K562 (cell line): ENCODE data around the gene NXPH4. TPM values are rescaled to one million over a fixed set of nuclear protein-coding genes. Genes with fewer than 3 reads are reported as not detected.

ENCODE experiments used
- ATAC-seq: fragments of 200-7000 bp; cut with Tn5 transposase; 3 replicates; pipeline ENCODE4 v1.9.1; 2020; ENCODE audit warnings: moderate library complexity
- BruUV-seq: library from RNA; stranded (reverse); fragments of 400-500 nt; replicated peaks from 2 replicates; lab custom pipeline; 2021; lab: Mats Ljungman, UMichigan
- CTCF ChIA-PET: fragments of 300-600 bp; formaldehyde crosslinking; extraction: SDS; loops from one replicate; lab custom pipeline; 2021; ENCODE audit warnings: low intra/inter-chr PET ratio; lab: Yijun Ruan, JAX
- POLR2A ChIA-PET: fragments of 300-600, 350-650 bp; sonication (Branson Sonifier 250); formaldehyde crosslinking; extraction: SDS; loops from one replicate; lab custom pipeline; 2021; ENCODE audit warnings: antibody characterized with exemption, inconsistent platforms; lab: Yijun Ruan, JAX
- DNase-seq, 4 experiments: peaks; one replicate each; pipeline versions ENCODE4 v3.0.0 to v3.0.0-alpha.2; 2011 to 2018; ENCODE audit warnings: low spot score in 3 of 4, mixed read lengths in 3 of 4; ENCODE audit errors: extremely low read depth in 1 of 4
- FAIRE-seq: peaks from 2 replicates; lab custom pipeline; 2011; peaks lifted over from hg19 to GRCh38; lab: Jason Lieb, UNC
- H2AFZ ChIP-seq: 2 replicates; pipeline ENCODE4 v1.6.0; 2011; ENCODE audit warnings: low read depth, low read length, control low read depth, inconsistent platforms
- H3K27ac ChIP-seq: fragments of 200-600 bp; 3 replicates; pipeline ENCODE4 v1.8.0; 2011; ENCODE audit warnings: low read depth, mild to moderate bottlenecking, control low read depth, inconsistent platforms, low read length, moderate library complexity, mixed read lengths; ENCODE audit errors: extremely low read depth
- H3K27me3 ChIP-seq, 2 experiments: fragments of 300-600 bp in 1 of 2; 2 replicates in 1 of 2; 3 replicates in 1 of 2; pipeline versions ENCODE4 v1.6.0 to v1.8.0; 2011; ENCODE audit warnings: inconsistent platforms in 2 of 2, low read length in 2 of 2, mild to moderate bottlenecking in 1 of 2, mixed read lengths in 1 of 2, moderate library complexity in 1 of 2; ENCODE audit not compliant: control insufficient read depth in 2 of 2, insufficient read depth in 2 of 2
- H3K36me3 ChIP-seq: fragments of 300-600 bp; 3 replicates; pipeline ENCODE4 v1.8.0; 2011; ENCODE audit warnings: mild to moderate bottlenecking, low read length, inconsistent platforms; ENCODE audit not compliant: control insufficient read depth, insufficient read depth
- H3K4me1 ChIP-seq, 2 experiments: fragments of 200-600 bp in 1 of 2; replicated peaks in 1 of 2; 2 replicates in 1 of 2; 3 replicates in 1 of 2; pipeline versions ENCODE4 v1.5.1 to v1.8.0; 2011; ENCODE audit warnings: inconsistent platforms in 2 of 2, low read length in 2 of 2, mild to moderate bottlenecking in 1 of 2, mixed read lengths in 1 of 2, moderate library complexity in 1 of 2; ENCODE audit not compliant: control insufficient read depth in 2 of 2, insufficient read depth in 2 of 2
- H3K4me2 ChIP-seq: 2 replicates; pipeline ENCODE4 v1.6.1; 2011; ENCODE audit warnings: low read length, control low read depth, inconsistent platforms, mixed read lengths; ENCODE audit not compliant: insufficient read depth
- H3K4me3 ChIP-seq: fragments of 200-600 bp; sonication (generic), shearing (Covaris generic); 2 replicates; pipeline ENCODE4 v1.5.1; 2016; ENCODE audit warnings: control low read depth, inconsistent platforms
- H3K79me2 ChIP-seq: fragments of 200-600 bp; 3 replicates; pipeline ENCODE4 v1.8.0; 2011; ENCODE audit warnings: low read length, inconsistent platforms; ENCODE audit not compliant: control insufficient read depth, insufficient read depth
- H3K9ac ChIP-seq, 2 experiments: 2 replicates each; pipeline versions ENCODE4 v1.6.0 to v1.6.1; 2011; ENCODE audit warnings: low read depth in 2 of 2, low read length in 2 of 2, control low read depth in 1 of 2, inconsistent platforms in 1 of 2, mild to moderate bottlenecking in 1 of 2, mixed read lengths in 1 of 2; ENCODE audit not compliant: insufficient read depth in 1 of 2
- H3K9me1 ChIP-seq: one replicate; pipeline ENCODE4 v1.6.0; 2011; ENCODE audit warnings: inconsistent platforms, mild to moderate bottlenecking, low read length, moderate library complexity; ENCODE audit not compliant: control insufficient read depth, insufficient read depth
- H3K9me3 ChIP-seq: replicated peaks from 2 replicates; pipeline ENCODE4 v1.5.1; 2011; ENCODE audit warnings: low read depth, low read length, inconsistent platforms; ENCODE audit not compliant: control insufficient read depth, insufficient read depth
- H4K20me1 ChIP-seq: replicated peaks from 2 replicates; pipeline ENCODE4 v1.6.1; 2011; ENCODE audit warnings: low read length, inconsistent platforms, mixed read lengths; ENCODE audit not compliant: control insufficient read depth, insufficient read depth
- ARHGAP35 ChIP-seq: fragments of 450-650 bp; IDR thresholded peaks from 2 replicates; pipeline ENCODE4 v1.6.1; 2018; ENCODE audit not compliant: partially characterized antibody
- ARNT ChIP-seq, 2 experiments: fragments of 450-650 bp; IDR thresholded peaks; 2 replicates each; pipeline ENCODE4 v1.6.1; 2016; ENCODE audit warnings: mild to moderate bottlenecking in 1 of 2
- BHLHE40 ChIP-seq: IDR thresholded peaks from 2 replicates; pipeline ENCODE4 v1.6.1; 2011; ENCODE audit warnings: low read length, improper control_type of control experiment
- CEBPZ ChIP-seq: fragments of 150-350 bp; IDR thresholded peaks from 2 replicates; pipeline ENCODE4 v1.6.1; 2014; ENCODE audit warnings: low read depth, mild to moderate bottlenecking, low read length, borderline replicate concordance
- ELF1 ChIP-seq: fragments of 200-800 bp; sonication (Bioruptor generic); IDR thresholded peaks from 2 replicates; pipeline ENCODE4 v1.6.1; 2016; ENCODE audit warnings: missing genetic modification characterization, missing compliant biosample characterization
- ETV5 ChIP-seq: sonication (generic); formaldehyde crosslinking; IDR thresholded peaks from 2 replicates; pipeline ENCODE4 v1.4.0; 2020; ENCODE audit warnings: low read depth, mild to moderate bottlenecking, missing genetic modification reagents
- HINFP ChIP-seq: fragments of 450-650 bp; conservative IDR thresholded peaks from 2 replicates; pipeline ENCODE4 v1.6.1; 2016; ENCODE audit warnings: missing genetic modification characterization, low read depth, mild to moderate bottlenecking, control low read depth, missing compliant biosample characterization
- KLF16 ChIP-seq: IDR thresholded peaks from 2 replicates; pipeline ENCODE4 v1.6.1; 2016; ENCODE audit warnings: antibody characterized with exemption
- NUFIP1 ChIP-seq: fragments of 450-650 bp; IDR thresholded peaks from 2 replicates; pipeline ENCODE4 v1.6.1; 2018; ENCODE audit not compliant: partially characterized antibody
- POLR3A ChIP-seq: IDR thresholded peaks from 2 replicates; pipeline ENCODE4 v1.6.1; 2011; ENCODE audit warnings: borderline replicate concordance, mild to moderate bottlenecking, moderate library complexity; ENCODE audit not compliant: insufficient read length, insufficient read depth; ENCODE audit errors: extremely low read depth
- SREBF2 ChIP-seq: sonication (generic); formaldehyde crosslinking; IDR thresholded peaks from 2 replicates; pipeline ENCODE4 v1.4.0; 2020; ENCODE audit warnings: mild to moderate bottlenecking, missing genetic modification reagents
- STAT6 ChIP-seq: sonication (generic); formaldehyde crosslinking; IDR thresholded peaks from 2 replicates; pipeline ENCODE4 v1.8.1; 2023; ENCODE audit warnings: mild to moderate bottlenecking, missing genetic modification reagents
- ZBTB26 ChIP-seq: fragments of 450-650 bp; formaldehyde crosslinking; IDR thresholded peaks from 2 replicates; pipeline ENCODE4 v1.4.0; 2022; ENCODE audit warnings: missing genetic modification characterization
- WGBS: fragments of 100-300 bp; shearing (Covaris generic); methylation state at CpG from one replicate; pipeline ENCODE4 v1.1.6; 2016; ENCODE audit warnings: low coverage, mixed read lengths; ENCODE audit not compliant: insufficient coverage; ENCODE audit errors: missing lambda C conversion rate; 5-methylcytosine and 5-hydroxymethylcytosine counted together
- in situ Hi-C: fragments of 300-500 bp; cut with MboI; formaldehyde crosslinking; loops from 4 replicates; pipeline ENCODE4 v1.15.0; 2018; ENCODE audit warnings: inconsistent platforms, mixed read lengths
- intact Hi-C: fragments of 100-400 bp; cut with micrococcal nuclease; formaldehyde crosslinking; loops from 2 replicates; pipeline ENCODE4 v1.14.2; 2022
- polyA plus RNA-seq, 8 experiments: library from polyadenylated mRNA; depleted of rRNA in 4 of 8; stranded (reverse) in 5 of 8; unstranded in 3 of 8; fragments of >200 nt; fragmentation: Nextera tagmentation in 2 of 8; fragmentation: Illumina TruSeq in 1 of 8; extraction: Ambion mirVana in 2 of 8; extraction: Trizol in 1 of 8; gene quantifications; 2 replicates each; pipeline versions ENCODE4 v1.2.1 to v1.2.3, GENCODE V29; 2011 to 2014; ENCODE audit warnings: inconsistent platforms in 1 of 8, missing spikeins in 1 of 8
- total RNA-seq, 7 experiments: library from RNA; depleted of rRNA in 6 of 7; stranded (reverse); fragments of >200 nt in 6 of 7; fragmentation: Illumina TruSeq in 2 of 7; extraction: Trizol in 2 of 7; gene quantifications; 2 replicates each; pipeline versions ENCODE4 v1.2.1 to v1.2.3, GENCODE V29; 2011 to 2021; ENCODE audit warnings: low replicate concordance in 1 of 7

The NXPH4 gene
- total and polyA plus RNA-seq, 9 of the 15 experiments (the other 6 are each of a cell fraction or from before 2014, with no cell fraction given), result 0.49 to 2.7 (median 1.1) TPM; not detected in 4

GRCh38 chr12:57244312-57244696 lies 27.7 kb downstream of the NXPH4 start:
- ATAC-seq (no peak), DNase-seq (no peak), FAIRE-seq (no peak)
- Histone ChIP-seq H4K20me1 (0 out of 2 replicates have a peak, but pooled peaks cover 4% of the 10 kb centered on the region), H3K27ac (no peak overlapping the region), H3K9me3 (no peaks in the 10 kb centered on the region), H3K4me2 (peak overlapping the region; percentile 67; the same call in 1 of the 2 replicates), H3K36me3 (no peaks in the 10 kb centered on the region), H3K4me3 (no peak overlapping the region), H3K79me2 (no peaks in the 10 kb centered on the region), H2AFZ (no peak overlapping the region), H3K9ac (peak overlapping the region in 1 of 2 experiments; percentile 15; a peak in 1 of 4 replicates), H3K27me3 (peaks cover 2 to 23% of the 10 kb centered on the region in 2 experiments; a peak in 3 of 5 replicates), H3K4me1 (peaks cover 32 to 56% of the 10 kb centered on the region in 2 experiments), H3K9me1 (no peaks in the 10 kb centered on the region)
- intact Hi-C loops (loop anchor here (5.0 to 10.0 kb wide), 3 partner anchors 47 to 167 kb away; partner anchors contain the start of genes LRP1 and NEMP1), in situ Hi-C loops (loop anchor here (5.0 kb wide), 1 partner anchor 37 kb away; no protein-coding TSS in a partner anchor)
- POLR2A ChIA-PET, result interaction anchor here (0.5 to 0.6 kb wide), 3 partner anchors 48 to 1111 kb away, joined by 3 read pairs; no protein-coding TSS in a partner anchor
- BruUV-seq, result no TSS peak
- CTCF ChIA-PET, result interaction anchor here (0.6 to 4.4 kb wide), 3 partner anchors 29 to 238 kb away, joined by 4 to 80 read pairs (median 4); no protein-coding TSS in a partner anchor
- WGBS, result 44% methylated on average over 5 of the region's 6 CpGs
- TF ChIP-seq NUFIP1 (no peak), BHLHE40 (no peak), ZBTB26 (CRISPR knock-in tag) (no peak), ARNT (IDR thresholded peaks at IDR 0.05) (no peak), SREBF2 (no peak), POLR3A (no peak), CEBPZ (no peak), KLF16 (no peak), ETV5 (CRISPR knock-in tag) (no peak), ARHGAP35 (no peak), ELF1 (tag) (no peak), HINFP (tag) (no peak), STAT6 (CRISPR knock-in tag) (no peak)
